ENCODE results near the gene MACROH2A1.

Gene MACROH2A1

GRCh38 chr5:135310328-135310989 is 88.6 kb downstream of the MACROH2A1 start:
- no peak for DNase-seq

- DNase-seq: no peak
Measured at GRCh38 chr5:135309391-135310327, 89.4 kb downstream of the MACROH2A1 start.

GRCh38 chr5:135308752-135309151 is 90.3 kb downstream of the MACROH2A1 start:
- DNase-seq: no peak

GRCh38 chr5:135308245-135308644 is 90.8 kb downstream of the MACROH2A1 start:
- no peak for DNase-seq

GRCh38 chr5:135307143-135307903 is 91.7 kb downstream of the MACROH2A1 start:
- no peak for DNase-seq

GRCh38 chr5:135306557-135306956 is 92.5 kb downstream of the MACROH2A1 start:
- no peak for DNase-seq

- no peak for DNase-seq
Measured at GRCh38 chr5:135304352-135305221, 94.4 kb downstream of the MACROH2A1 start.

- no peak for DNase-seq
Measured at GRCh38 chr5:135303582-135304173, 95.4 kb downstream of the MACROH2A1 start.

- no peak for DNase-seq
Measured at GRCh38 chr5:135296900-135297816, 101.9 kb downstream of the MACROH2A1 start.

GRCh38 chr5:135295852-135296251 is 103.2 kb downstream of the MACROH2A1 start:
- no peak for DNase-seq

- no peak for DNase-seq
Measured at GRCh38 chr5:135294793-135295192, 104.2 kb downstream of the MACROH2A1 start.

- no peak for DNase-seq
Measured at GRCh38 chr5:135289651-135290050, 109.4 kb downstream of the MACROH2A1 start.

GRCh38 chr5:135287551-135287950 is 111.5 kb downstream of the MACROH2A1 start:
- no peak for DNase-seq
